NB4 (cell line): ENCODE data around the gene GNG3.
A peak's percentile ranks its signal among the peaks of the same experiment; 100 is the strongest.

Experiments used
- DNase-seq: peaks from one replicate; pipeline ENCODE4 v3.0.0; 2010; ENCODE audit warnings: low read depth
- H3K4me3 ChIP-seq: one replicate; pipeline ENCODE4 v1.5.1; 2011; ENCODE audit warnings: mild to moderate bottlenecking, low read depth, low read length, moderate library complexity
- CTCF ChIP-seq: IDR thresholded peaks from one replicate; pipeline ENCODE4 v1.5.1; 2012; ENCODE audit warnings: low read depth, low read length
- MAX ChIP-seq: IDR thresholded peaks from 2 replicates; pipeline ENCODE4 v1.6.1; 2011; ENCODE audit warnings: low read depth, low read length
- MYC ChIP-seq: IDR thresholded peaks from 2 replicates; pipeline ENCODE4 v1.6.1; 2011; ENCODE audit warnings: low read depth, low read length
- POLR2A ChIP-seq: IDR thresholded peaks from 2 replicates; pipeline ENCODE4 v1.6.1; 2011; ENCODE audit warnings: mild to moderate bottlenecking; ENCODE audit not compliant: insufficient read length; ENCODE audit errors: extremely low read depth

GNG3 gene

GRCh38 chr11:62721994-62722393 lies 14.5 kb downstream of the GNG3 start:
- DNase-seq: peak; percentile 56
- H3K4me3 ChIP-seq: no peak overlapping the region
- TF ChIP-seq MAX: no peak
- TF ChIP-seq CTCF: peak; percentile 8

DNA sequence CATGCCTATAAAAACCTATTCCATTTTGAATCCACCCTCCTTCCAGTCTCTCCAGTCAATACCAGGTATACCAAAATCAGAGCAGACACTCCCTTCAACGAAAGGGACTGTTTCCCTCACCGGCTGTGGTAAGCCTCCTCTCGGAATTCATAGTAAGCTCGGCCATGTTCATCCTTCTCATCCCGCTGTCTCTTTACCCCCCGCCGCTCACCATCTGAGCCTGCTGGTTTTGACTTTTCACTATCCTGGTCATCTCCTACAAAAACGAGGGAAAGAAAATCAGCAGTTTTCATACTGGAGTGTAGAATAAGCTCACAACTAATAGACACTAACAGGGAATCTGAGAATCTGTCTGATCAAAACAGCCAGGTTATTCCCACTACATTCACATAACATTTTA lies 16.7 kb downstream of the GNG3 start:
- DNase-seq: no peak
- TF ChIP-seq MAX (no peak), CTCF (no peak), MYC (no peak), POLR2A (no peak)
- peak overlapping the region; percentile 66 for H3K4me3 ChIP-seq

DNA sequence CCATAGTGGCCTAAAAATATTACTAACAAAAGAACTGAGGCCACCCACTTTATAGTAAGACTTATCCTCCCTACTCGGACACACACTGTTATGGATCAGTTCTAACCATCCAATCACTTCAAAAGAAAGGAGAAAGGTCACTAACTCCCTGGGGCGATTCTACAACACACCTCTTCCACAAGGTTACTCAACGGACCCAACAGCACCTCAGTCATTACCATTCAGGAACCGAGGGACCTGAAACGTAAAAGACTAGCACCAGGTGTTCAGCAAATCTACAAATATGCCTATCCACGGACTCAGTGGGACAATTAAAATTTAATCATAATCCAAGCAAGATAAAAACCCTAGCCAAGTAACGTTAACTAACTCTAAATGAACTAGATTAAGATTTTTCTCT lies 18.2 kb downstream of the GNG3 start:
- TF ChIP-seq MYC (no peak), MAX (no peak), CTCF (no peak), POLR2A (no peak)
- peak; percentile 27 for DNase-seq
- peak overlapping the region; percentile 66 for H3K4me3 ChIP-seq

GRCh38 chr11:62726156-62726914 lies 18.9 kb downstream of the GNG3 start:
- DNase-seq: no peak
- TF ChIP-seq MAX (no peak), MYC (no peak), POLR2A (no peak), CTCF (no peak)
- peak overlapping the region; percentile 66 for H3K4me3 ChIP-seq

- H3K4me3 ChIP-seq: peak overlapping the region; percentile 66
- TF ChIP-seq MAX (no peak), POLR2A (no peak), CTCF (no peak)
- no peak for DNase-seq
Measured at GRCh38 chr11:62726915-62727164, 19.4 kb downstream of the GNG3 start.

DNA sequence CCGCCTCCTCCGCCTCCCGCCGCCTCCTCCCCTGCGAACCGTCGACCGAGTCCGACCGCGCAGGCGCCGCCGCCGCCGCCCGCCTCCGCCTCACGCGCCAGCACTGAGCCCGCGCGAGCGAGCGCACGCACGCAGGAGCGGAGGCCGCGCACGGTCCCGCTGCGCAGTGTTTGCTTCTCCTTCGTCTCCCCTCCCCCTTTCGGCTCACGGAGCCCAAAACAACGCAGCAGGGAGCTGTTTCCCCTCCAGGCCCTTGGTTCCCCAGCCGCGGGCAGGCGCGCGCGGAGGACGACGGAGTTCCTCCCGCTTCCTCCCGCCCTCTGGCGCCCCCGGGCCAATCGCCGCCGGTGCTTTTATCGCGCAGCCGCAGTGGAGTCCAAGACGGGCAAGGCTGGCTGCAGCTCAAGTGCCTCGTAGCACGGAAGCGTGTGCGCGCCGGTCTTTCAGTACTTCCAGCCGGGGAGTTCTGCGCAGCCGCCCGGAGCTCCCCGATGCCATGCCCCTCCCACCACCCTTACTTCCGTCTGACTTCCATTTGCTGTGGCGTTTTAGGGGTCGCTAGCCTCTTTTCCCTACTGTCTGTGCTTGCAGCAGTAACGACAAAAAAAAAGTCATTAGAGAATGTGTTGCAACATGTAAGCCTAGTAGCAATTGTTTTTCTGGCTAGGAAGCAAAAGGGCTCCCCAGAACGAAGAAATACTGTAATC lies 19.8 kb downstream of the GNG3 start, which contains the start of gene HNRNPUL2:
HNRNPUL2 (minus strand) TSS at position 293 of the 707 bp plus-strand sequence. CDS start 301 bp downstream, outside the sequence.
- no peak for TF ChIP-seq CTCF
- peak; percentile 88 for TF ChIP-seq MYC
- TF ChIP-seq POLR2A: peak; percentile 97
- peak; percentile 82 for TF ChIP-seq MAX
- peak; percentile 100 for DNase-seq
- peak within 1 kb of the TSS; percentile 98 for H3K4me3 ChIP-seq
